ENCODE data around the gene WDR54. TPM values are rescaled to one million over a fixed set of nuclear protein-coding genes. Genes with fewer than 3 reads are reported as not detected.

The WDR54 gene
- total RNA-seq, 1 donor: 34.3 TPM

GRCh38 chr2:74378007-74378406 lies 43.5 kb upstream of the WDR54 start:
- no peak overlapping the region for H3K4me3 ChIP-seq (ENCODE audit: low read depth, low read length)
- TF ChIP-seq, protein P1, sequence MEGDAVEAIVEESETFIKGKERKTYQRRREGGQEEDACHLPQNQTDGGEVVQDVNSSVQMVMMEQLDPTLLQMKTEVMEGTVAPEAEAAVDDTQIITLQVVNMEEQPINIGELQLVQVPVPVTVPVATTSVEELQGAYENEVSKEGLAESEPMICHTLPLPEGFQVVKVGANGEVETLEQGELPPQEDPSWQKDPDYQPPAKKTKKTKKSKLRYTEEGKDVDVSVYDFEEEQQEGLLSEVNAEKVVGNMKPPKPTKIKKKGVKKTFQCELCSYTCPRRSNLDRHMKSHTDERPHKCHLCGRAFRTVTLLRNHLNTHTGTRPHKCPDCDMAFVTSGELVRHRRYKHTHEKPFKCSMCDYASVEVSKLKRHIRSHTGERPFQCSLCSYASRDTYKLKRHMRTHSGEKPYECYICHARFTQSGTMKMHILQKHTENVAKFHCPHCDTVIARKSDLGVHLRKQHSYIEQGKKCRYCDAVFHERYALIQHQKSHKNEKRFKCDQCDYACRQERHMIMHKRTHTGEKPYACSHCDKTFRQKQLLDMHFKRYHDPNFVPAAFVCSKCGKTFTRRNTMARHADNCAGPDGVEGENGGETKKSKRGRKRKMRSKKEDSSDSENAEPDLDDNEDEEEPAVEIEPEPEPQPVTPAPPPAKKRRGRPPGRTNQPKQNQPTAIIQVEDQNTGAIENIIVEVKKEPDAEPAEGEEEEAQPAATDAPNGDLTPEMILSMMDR (IDR thresholded peaks at IDR 0.05; ENCODE audit: insufficient read depth, low read length): no peak
- no peak for DNase-seq (ENCODE audit: low read depth)

DNA sequence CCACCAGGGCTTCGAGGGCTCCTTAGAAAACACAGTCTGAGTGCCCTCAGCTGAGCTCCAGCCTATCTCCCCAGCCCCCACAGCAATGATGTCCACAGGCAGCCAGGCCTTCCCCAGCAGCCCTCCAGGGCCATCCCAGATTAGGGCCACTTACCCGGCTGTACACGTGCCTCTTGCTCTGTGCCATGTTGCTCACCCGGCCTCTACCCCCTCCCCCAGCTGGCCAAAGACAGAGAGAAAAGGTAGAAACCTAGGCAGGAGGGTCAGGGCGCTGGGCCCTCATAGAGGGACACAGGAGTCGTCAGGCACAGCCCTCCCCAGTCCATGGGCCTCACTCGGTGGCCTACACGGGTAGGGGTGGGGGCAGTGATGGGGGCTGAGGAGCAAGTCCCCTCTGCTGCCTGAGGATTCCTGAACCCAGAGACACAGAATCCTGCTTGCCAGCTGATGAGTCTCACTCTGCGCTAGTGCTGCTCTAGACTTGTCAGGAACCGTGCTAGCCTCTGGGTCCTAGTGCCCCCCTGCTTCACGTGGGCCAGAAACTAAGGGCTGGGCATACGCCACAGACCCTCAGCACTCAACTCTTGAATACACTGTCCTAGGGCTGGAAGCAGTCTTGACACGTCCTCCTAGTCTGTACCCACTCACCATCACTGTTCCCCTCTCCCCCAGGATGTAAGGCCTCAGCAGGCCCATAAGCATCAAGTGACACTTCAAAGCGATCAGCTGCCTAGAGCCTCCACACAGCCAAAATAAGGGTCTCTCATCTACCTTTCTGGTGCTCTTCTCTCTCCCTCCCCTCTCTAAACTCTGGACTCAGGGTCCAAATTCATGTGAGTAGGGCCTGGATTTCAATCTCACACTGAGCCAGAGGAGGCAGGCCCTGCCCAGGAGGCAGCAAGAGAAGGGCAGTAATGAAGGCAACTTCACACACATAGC lies 41.4 kb upstream of the WDR54 start, which contains the start of gene DCTN1:
Gene DCTN1 (minus strand): TSS at position 461 of the 939 bp plus-strand sequence. CDS start 274 bp downstream, at position 187.
- TF ChIP-seq, protein P1 (IDR thresholded peaks at IDR 0.05; ENCODE audit: insufficient read depth, low read length): no peak
- peak within 1 kb of the TSS; percentile 78 for H3K4me3 ChIP-seq (ENCODE audit: low read depth, low read length)
- peak; percentile 66 for DNase-seq (ENCODE audit: low read depth)

- no peak overlapping the region for H3K4me3 ChIP-seq (ENCODE audit: low read depth, low read length)
- no peak for DNase-seq (ENCODE audit: low read depth)
- TF ChIP-seq, protein P1 (IDR thresholded peaks at IDR 0.05; ENCODE audit: insufficient read depth, low read length): no peak
Observed at GRCh38 chr2:74381751-74382150, 39.8 kb upstream of the WDR54 start.

DNA sequence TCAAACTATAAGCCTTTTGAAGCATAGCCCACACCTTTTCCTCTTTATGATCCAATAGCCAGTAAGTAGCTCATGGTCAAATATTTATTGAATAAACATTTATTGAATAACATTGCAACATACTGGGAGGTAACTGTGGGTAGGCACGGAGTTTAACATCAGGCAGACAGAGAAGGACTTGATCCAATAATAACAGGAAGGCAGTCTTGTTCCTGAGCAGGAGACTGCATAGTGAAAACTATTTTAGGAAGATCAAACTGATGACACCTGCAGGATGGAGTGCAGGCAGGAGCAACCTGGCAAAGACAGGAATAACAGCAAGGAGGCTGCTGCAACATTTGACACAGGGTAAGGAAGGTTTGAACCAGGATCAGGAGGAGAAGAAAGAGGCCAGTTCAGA lies 38.3 kb upstream of the WDR54 start:
- TF ChIP-seq, protein P1 (IDR thresholded peaks at IDR 0.05; ENCODE audit: insufficient read depth, low read length): no peak
- no peak overlapping the region for H3K4me3 ChIP-seq (ENCODE audit: low read depth, low read length)
- peak; percentile 83 for DNase-seq (ENCODE audit: low read depth)

DNA sequence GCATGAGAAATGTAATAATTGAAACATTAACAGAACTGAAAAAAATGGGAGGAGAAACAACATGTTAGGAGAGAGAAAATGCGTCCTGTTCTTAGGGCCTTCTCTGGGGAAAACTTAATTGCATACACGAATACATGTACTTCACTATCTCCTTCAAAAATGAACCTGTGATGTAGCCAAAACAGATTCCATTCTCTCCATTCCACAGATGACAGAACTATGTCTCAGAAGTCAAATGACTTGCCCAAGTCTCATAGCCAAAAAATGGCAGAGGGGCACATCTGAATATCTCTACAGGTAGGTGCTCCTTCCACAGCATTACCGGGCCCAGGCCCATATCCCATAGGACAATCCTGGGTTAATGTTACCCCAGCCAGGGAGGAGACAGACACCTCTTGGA lies 37.5 kb upstream of the WDR54 start:
- H3K4me3 ChIP-seq (ENCODE audit: low read depth, low read length): no peak overlapping the region
- TF ChIP-seq, protein P1 (IDR thresholded peaks at IDR 0.05; ENCODE audit: insufficient read depth, low read length): no peak
- peak; percentile 72 for DNase-seq (ENCODE audit: low read depth)

GRCh38 chr2:74385396-74385795 lies 36.1 kb upstream of the WDR54 start:
- peak; percentile 50 for DNase-seq (ENCODE audit: low read depth)
- TF ChIP-seq, protein P1 (IDR thresholded peaks at IDR 0.05; ENCODE audit: insufficient read depth, low read length): peak; percentile 12
- H3K4me3 ChIP-seq (ENCODE audit: low read depth, low read length): no peak overlapping the region
